Stimulated activated CD8-positive, alpha-beta memory T cell treated with anti-CD3 and anti-CD28 coated beads, Interleukin-12 subunit alpha, Interleukin-12 subunit beta, amount 100 ng/mL, for 4 hours (primary cell): ENCODE results near the gene SPOCK1.

Experiments
- DNase-seq: peaks from one replicate; pipeline ENCODE4 v3.0.0-alpha.2; 2020; ENCODE audit warnings: low read depth

SPOCK1 gene

GRCh38 chr5:137069358-137069757 lies 429.8 kb downstream of the SPOCK1 start:
- no peak for DNase-seq

DNA sequence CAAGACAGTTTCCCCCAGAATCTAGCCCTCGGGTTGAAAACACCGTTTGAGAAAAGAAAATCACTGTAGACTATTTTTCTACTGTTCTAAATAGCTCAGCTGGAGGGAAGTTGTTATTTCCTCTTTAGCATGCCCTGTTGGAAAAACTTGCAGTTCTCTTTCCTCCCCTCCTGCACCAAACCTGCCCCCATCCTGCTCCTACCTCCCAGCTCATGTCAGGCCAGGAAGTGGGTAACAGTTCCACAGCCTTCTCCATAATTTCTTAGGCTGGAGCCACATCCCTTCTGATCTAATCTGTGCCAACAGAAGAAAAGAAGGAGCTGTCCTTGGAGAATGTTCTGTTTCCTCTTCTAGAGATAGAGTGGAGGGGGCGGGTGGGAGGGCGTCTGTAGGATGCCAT lies 437.7 kb downstream of the SPOCK1 start:
- no peak for DNase-seq

DNA sequence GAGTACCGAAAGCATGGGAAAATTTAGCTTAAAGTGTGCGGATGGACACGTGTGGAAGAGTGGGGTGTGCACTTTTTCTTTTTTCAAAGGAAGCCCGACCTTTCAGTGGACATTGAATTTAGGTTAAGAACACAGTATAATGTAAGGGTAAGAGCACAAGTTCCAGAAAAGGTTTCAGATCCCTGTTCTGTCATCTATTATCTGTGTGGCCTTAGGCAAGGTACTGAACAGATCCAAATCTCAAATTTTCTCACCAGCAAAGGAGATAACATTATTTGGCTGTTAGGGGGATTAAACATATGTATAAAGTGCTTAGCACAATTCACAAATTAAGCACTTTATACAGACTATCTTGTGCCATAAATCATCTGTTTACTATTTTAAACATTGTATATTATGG lies 441.0 kb downstream of the SPOCK1 start:
- no peak for DNase-seq

DNA sequence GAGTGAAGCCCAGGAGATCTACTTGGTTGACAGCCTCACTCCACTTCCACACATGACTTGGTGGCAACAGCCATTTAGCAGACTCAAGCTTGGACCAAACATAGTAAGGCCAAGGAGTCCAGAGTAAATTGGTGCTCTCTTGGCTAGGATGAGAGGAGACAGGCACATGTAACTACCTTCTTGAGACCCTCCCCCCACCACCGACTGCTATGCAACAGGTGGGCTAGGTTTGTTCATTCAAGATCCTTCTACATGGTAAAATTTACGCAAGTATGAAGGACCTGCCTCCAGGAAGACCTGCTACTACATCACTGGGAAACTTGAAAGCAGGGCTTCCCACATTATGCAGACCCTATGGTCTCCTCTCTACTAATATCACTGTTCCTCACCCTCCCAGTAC lies 442.4 kb downstream of the SPOCK1 start:
- DNase-seq, result no peak

DNA sequence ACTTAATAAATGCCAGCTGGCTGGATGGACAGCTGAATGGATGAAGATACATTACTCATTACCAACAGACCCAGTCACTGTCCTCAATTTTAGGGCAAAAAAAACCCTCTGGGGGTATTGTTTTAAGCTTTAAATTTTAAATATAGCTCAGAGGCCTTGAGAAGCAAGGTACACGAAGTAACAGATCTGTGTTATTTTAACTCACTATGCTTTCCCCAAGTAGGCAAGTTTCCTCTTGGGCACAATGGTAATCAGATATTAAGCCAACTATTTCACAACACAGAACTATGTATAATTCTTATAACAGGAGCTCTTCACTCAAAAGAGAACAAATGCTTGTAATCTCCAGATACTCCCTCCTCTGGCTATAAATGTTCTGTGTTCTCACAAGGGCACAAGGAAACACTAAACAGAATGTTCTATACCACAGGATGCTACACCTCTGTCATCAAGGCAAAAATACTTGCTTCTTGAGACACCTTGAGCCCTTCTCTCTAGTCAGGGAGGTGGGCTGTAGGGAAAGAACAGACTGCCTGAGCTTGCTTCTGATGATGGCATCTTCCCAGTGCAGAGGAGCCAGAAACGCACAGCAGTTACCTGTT lies 443.8 kb downstream of the SPOCK1 start:
- no peak for DNase-seq

DNA sequence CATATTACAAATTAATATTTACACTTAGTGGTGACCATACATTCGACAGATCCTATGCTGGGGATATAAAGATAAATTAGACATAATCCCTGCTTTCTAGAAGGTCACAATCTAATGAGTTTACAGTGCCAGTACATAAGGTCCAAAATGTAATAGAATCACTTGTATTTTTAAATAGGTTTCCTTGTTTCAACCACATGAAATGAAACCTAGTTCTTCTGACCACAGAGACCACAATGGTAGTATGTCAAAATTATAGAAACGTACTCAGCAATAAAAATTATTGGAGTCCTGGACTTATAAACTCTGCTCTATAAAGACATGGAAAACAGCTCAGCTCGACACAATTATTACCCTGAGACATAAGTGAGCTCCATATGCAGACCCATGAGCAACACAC lies 444.3 kb downstream of the SPOCK1 start:
- DNase-seq, result no peak

DNA sequence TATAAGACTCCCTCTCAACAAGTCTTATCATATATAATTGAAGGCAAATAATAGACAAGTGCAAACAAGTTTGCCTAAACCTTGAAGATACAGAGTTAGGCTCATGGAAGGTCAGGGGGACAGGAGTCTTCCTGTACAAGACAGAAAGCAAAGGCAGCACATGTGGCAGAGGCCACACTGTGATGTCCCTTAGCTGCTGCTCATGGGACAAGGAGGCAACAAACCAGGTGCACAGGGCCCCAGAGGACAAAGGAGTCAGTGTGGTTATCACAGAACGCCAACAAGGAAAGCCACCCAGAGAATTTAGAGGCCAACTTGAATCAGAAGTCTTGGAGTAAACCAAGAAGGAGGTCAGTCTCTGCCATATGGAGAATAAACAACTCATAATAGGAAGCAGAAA lies 444.8 kb downstream of the SPOCK1 start:
- DNase-seq, result no peak

DNA sequence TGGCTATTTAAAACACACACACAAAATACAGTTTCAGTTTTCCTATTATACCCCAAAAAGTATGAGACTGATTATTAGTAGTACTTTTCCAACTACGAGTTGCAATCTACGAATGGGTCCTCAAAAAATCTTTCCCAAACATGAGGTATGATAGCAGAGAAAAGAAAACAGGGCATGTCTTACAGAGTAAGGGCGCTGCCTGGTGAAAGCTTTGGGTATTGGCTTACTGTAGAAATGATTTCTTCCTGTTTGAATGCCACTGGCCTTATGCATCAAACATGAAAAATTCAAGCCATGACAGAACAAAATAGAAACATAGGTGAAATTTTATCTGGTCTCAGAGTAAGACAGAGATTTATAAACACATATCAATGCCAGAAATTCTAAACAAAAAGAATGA lies 448.0 kb downstream of the SPOCK1 start:
- no peak for DNase-seq

DNA sequence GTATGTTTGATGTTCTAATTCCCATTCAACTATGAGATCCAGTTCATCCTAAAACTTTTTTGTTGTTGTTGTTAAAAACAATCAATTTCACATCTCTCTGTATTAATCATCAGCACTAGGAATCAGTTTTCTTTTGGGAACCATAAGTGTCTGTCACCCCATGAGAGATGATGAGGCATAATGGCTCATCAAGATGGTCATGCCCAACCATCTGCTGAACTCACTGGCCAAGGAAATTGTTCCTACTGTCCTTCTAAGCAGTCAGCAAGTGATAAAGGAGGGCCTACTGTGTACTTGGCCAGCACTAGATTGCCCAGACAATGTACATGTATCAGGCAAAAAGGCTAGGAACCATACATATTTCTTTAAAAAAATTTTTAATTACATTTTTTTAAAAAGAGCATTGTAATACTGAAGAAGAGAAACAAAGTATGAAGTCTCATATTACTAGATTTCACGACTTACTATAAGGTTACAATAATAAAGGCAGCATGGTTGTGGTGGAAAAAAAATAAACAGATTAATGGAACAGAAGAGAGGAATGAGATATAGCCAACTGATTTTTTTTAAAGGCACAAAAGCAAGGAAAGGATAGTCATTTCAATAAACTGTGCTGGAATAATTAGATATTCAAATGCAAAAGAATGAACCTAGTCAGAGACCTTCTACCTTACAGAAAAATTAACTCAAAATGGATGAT lies 458.3 kb downstream of the SPOCK1 start:
- DNase-seq, result no peak

- no peak for DNase-seq
Observed at GRCh38 chr5:137040024-137040423, 459.1 kb downstream of the SPOCK1 start.

DNA sequence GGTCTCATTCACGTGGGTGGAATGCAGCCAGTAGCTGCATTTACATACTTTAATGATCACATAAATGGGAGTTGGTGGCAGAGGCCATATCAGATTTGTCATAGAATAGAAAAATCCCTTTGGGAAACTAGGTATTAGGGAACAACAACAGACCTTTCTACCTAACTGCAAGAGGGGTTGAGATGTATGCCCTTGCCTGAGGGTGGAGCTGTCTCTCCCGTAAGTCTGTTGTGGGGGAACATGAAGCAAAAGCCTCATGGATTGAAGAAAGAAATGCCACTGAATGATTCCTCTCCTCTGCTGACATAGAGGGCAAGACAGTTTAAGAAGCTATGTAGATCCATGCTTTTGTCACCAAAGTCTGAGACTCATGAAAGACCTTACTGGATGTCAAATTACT lies 461.3 kb downstream of the SPOCK1 start:
- DNase-seq, result no peak

- DNase-seq, result no peak
Observed at GRCh38 chr5:137036640-137037039, 462.5 kb downstream of the SPOCK1 start.

GRCh38 chr5:137035480-137035878 lies 463.6 kb downstream of the SPOCK1 start:
- no peak for DNase-seq

- no peak for DNase-seq
Observed at GRCh38 chr5:137034764-137035479, 464.2 kb downstream of the SPOCK1 start.

DNA sequence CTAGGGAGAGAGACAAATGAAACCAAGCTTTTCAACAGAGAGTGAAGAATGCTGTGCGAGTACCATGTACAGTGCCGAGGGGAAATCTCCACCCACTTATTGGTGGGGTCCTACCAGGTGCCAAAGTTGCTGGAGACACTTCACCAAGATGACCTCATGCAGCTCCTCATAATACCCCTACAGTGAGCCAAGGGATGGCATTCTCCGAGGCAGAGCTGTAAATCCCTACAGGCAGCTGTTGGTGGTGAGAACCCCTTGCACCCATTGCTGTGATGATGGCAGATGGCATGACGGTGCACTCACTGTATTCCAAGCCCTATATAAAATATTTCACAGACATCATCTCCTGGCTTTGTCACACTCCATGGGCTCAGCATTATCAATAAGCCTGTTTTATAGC lies 464.9 kb downstream of the SPOCK1 start:
- DNase-seq, result no peak

- DNase-seq, result no peak
Observed at GRCh38 chr5:137032929-137033328, 466.2 kb downstream of the SPOCK1 start.

DNA sequence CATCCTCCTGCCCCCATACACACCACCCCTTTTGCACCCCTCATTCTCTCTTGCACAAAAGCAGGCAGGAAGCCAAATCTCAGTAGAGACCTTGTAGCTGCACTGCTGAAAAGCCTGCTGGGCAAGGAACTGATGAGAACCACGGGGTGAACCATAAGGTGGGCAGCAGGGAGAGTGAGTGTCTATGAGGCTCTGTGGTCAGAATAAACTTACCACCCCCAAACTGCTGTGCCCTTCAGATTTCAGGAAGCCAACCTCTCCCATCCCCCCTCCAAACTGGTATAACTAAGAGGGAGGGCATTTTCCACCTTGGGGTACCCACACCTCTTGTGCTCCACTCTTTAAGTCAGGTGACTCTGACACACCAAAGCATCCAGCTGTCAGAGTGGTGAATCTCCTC lies 471.4 kb downstream of the SPOCK1 start:
- DNase-seq, result no peak

DNA sequence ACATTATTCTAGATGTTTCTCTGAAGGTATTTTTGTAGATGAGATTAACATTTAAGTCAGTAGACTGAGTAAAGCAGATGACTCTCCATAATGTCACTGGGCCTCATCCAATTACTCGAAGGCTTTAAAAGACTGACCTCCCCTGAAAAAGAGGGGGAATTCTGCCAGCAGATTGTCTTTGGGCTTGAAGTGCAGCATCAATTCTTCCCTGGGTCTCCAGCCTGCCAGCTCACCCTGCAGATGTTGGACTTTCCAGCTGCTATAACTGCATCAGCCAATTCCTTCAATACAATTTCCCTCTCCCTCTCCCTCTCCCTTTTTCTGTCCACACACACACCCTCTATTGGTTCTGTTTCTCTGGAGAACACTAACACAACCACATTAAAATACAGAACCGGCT lies 472.8 kb downstream of the SPOCK1 start:
- no peak for DNase-seq

DNA sequence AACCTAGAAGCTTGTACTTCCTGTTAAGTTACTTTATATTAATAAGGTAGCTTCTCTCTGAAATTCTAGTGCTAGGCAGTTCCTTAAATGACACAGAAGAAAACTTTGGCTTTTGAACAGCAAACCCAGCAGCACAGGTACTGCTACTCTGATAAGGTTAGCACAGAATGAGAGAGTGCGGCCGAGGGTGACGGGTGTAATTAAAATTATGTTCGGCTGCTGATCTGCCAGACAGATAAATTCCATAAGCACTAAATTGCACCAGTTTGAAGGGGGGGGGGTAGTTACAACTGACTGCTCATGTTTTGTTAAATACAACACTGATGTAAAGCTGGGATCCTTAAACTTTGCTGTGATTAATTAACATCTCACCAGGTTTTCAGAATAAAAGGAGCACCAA lies 475.1 kb downstream of the SPOCK1 start:
- no peak for DNase-seq

GRCh38 chr5:137023371-137023770 lies 475.8 kb downstream of the SPOCK1 start:
- no peak for DNase-seq

DNA sequence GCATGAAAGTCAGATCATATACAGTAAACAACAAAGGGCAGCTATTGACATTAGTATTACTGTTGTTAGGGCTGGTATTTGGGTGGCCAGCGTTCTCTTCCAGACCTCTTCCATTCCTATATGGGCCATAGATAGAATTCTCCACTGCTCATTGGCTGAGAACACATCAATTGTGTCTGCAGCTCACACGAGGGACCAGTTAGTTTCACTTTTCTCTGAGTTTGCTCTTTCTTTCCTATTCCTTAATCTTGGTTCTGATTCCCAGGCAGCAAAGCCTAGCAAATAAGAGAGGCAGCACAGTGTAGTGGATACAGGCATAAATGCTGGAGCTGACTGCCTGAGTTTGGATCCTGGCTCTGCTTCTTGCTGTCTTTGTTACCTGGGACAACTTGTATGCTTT lies 476.4 kb downstream of the SPOCK1 start:
- no peak for DNase-seq

DNA sequence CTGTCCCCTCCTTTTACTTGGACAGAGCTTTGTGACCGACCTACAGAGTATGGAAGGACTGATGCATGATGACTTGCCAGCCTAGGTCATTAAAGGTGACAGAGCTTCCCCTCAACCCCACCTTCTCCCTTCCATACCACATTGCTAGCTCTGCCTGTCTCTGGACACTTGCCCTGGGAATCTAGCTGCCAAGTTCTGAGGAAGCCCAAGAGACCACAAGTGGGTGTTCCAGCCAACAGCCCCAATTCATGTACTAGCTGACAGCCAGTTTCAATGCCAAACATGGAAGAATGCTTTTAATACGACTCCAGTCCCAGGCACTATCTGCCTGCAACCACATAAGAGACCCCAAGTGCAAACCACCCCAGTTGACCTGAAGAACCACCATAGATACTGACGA lies 477.1 kb downstream of the SPOCK1 start:
- DNase-seq, result no peak

DNA sequence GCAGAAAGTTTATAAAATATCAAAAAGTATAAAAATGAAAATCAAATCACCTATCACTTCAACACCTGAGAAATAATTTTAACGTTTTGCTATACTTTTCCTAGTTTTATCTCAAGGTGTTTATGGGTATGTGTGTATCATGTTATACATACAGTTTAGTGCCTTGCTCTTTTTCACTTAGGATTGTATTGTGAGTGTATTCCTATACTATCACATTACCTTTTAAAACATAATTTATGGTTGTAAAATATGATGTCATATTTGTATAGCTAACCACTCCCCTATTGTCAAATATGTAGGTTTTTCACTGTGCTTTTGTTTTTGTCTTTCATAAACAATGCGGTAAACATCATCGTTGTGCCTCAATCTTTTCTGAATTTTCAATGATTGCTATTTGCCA lies 479.9 kb downstream of the SPOCK1 start:
- DNase-seq, result no peak
